CD4-positive, alpha-beta memory T cell (primary cell): ENCODE results near the gene FDX1. TPM values are rescaled to one million over a fixed set of nuclear protein-coding genes. Genes with fewer than 3 reads are reported as not detected.
A peak's percentile ranks its signal among the peaks of the same experiment; 100 is the strongest.

Experiments used
- CTCF ChIA-PET: fragments of 350-600 bp; sonication (Branson Sonifier 250); formaldehyde crosslinking; loops from one replicate; lab custom pipeline; 2021; ENCODE audit warnings: inconsistent platforms; ENCODE audit not compliant: partially characterized antibody; lab: Charles Lee
- POLR2A ChIA-PET: fragments of 350-600 bp; sonication (Branson Sonifier 250); formaldehyde crosslinking; loops from one replicate; lab custom pipeline; 2021; ENCODE audit not compliant: partially characterized antibody; lab: Charles Lee
- DNase-seq, 5 donors: peaks; one replicate each; pipeline versions ENCODE4 v3.0.0 to v3.0.0-alpha.2; 2020 to 2022; ENCODE audit warnings: mixed read lengths in 1 of 5
- H3K27ac ChIP-seq: one replicate; pipeline ENCODE4 v1.7.0; 2013; ENCODE audit warnings: low read depth, low read length
- H3K27me3 ChIP-seq: 2 replicates; pipeline ENCODE4 v1.7.0; 2013; ENCODE audit warnings: mild to moderate bottlenecking, low read length, moderate library complexity; ENCODE audit not compliant: insufficient read depth
- H3K36me3 ChIP-seq: 2 replicates; pipeline ENCODE4 v1.7.0; 2013; ENCODE audit warnings: mild to moderate bottlenecking, low read length, moderate library complexity; ENCODE audit not compliant: insufficient read depth
- H3K4me1 ChIP-seq: 2 replicates; pipeline ENCODE4 v1.7.0; 2013; ENCODE audit warnings: mild to moderate bottlenecking, low read length, moderate library complexity; ENCODE audit not compliant: insufficient read depth
- H3K4me3 ChIP-seq, 2 donors: one replicate each; pipeline ENCODE4 v1.7.0; 2013; ENCODE audit warnings: low read length in 2 of 2, mild to moderate bottlenecking in 1 of 2
- H3K9me3 ChIP-seq, 2 donors: one replicate each; pipeline ENCODE4 v1.7.0; 2013; ENCODE audit warnings: low read length in 2 of 2, control low read depth in 1 of 2; ENCODE audit not compliant: control insufficient read depth in 1 of 2
- H3K27ac Mint-ChIP-seq, 7 donors: one replicate each; pipeline ENCODE4 v1.8.0; 2020 to 2021; ENCODE audit warnings: mixed read lengths in 7 of 7, mild to moderate bottlenecking in 6 of 7, inconsistent platforms in 3 of 7, moderate library complexity in 3 of 7
- H3K27me3 Mint-ChIP-seq, 2 donors: one replicate each; pipeline ENCODE4 v1.8.0; 2020 to 2021; ENCODE audit warnings: mixed read lengths in 2 of 2
- H3K36me3 Mint-ChIP-seq, 2 donors: one replicate each; pipeline ENCODE4 v1.8.0; 2020 to 2021; ENCODE audit warnings: mixed read lengths in 2 of 2, inconsistent platforms in 1 of 2, mild to moderate bottlenecking in 1 of 2
- H3K4me1 Mint-ChIP-seq, 4 donors: one replicate each; pipeline ENCODE4 v1.8.0; 2020 to 2021; ENCODE audit warnings: mixed read lengths in 4 of 4, mild to moderate bottlenecking in 1 of 4
- H3K4me3 Mint-ChIP-seq, 8 donors: one replicate each; pipeline ENCODE4 v1.8.0; 2020 to 2021; ENCODE audit warnings: mixed read lengths in 8 of 8, mild to moderate bottlenecking in 7 of 8, moderate library complexity in 6 of 8, inconsistent platforms in 3 of 8
- H3K9me3 Mint-ChIP-seq, 8 donors: one replicate each; pipeline ENCODE4 v1.8.0; 2020 to 2021; ENCODE audit warnings: mixed read lengths in 8 of 8, mild to moderate bottlenecking in 5 of 8, inconsistent platforms in 3 of 8, moderate library complexity in 1 of 8
- intact Hi-C: fragments of 100-400 bp; cut with micrococcal nuclease; formaldehyde crosslinking; loops from one replicate; pipeline ENCODE4 v1.15.1; 2023
- polyA plus RNA-seq, 2 donors: library from polyadenylated mRNA; unstranded; fragments of 300-500 nt; fragmentation: Illumina TruSeq; gene quantifications; one replicate each; pipeline ENCODE4 v1.2.3, GENCODE V29; 2021
- total RNA-seq, 2 experiments: library from RNA; stranded (reverse); gene quantifications; one replicate each; pipeline ENCODE4 v1.2.3, GENCODE V29; 2021

Gene FDX1
- total and polyA plus RNA-seq, 4 experiments from 2014 or later: 10.7 to 25.5 (median 16.2) TPM

- intact Hi-C loops: no loop called here
- ChIA-PET POLR2A (interaction anchor here (1.0 to 2.7 kb wide), 2 partner anchors 43 to 103 kb away, joined by 3 to 11 read pairs; no protein-coding TSS in a partner anchor), CTCF (interaction anchor here (0.8 to 7.5 kb wide), 6 partner anchors 11 to 799 kb away, joined by 3 to 166 read pairs (median 28); no protein-coding TSS in a partner anchor)
- Histone ChIP-seq H3K27ac (peak overlapping the region; percentile 72), H3K9me3 (no peaks in the 10 kb centered on the region), H3K4me3 (peak overlapping the region; percentile 57 to 86), H3K4me1 (peaks cover 52% of the 10 kb centered on the region), H3K36me3 (no peaks in the 10 kb centered on the region), H3K27me3 (no peaks in the 10 kb centered on the region)
- DNase-seq: peak in 4 of 5 donors; percentile 20 to 29 (median 23)
- Mint-ChIP-seq H3K27ac (peak overlapping the region; percentile 92 to 99 (median 97)), H3K4me3 (peak overlapping the region; percentile 95 to 99 (median 98)), H3K4me1 (peaks cover 34 to 56% (median 45%) of the 10 kb centered on the region in 4 donors), H3K27me3 (no peaks in the 10 kb centered on the region), H3K9me3 (no peaks in the 10 kb centered on the region), H3K36me3 (peaks cover 0 to 6% of the 10 kb centered on the region in 2 donors)
Observed at GRCh38 chr11:110431051-110431672, 1.4 kb downstream of the FDX1 start.

GRCh38 chr11:110431674-110432073 is 1.9 kb downstream of the FDX1 start:
- H3K4me3 ChIP-seq: peak overlapping the region; percentile 24 to 57
- Mint-ChIP-seq H3K36me3 (peaks cover 0 to 7% of the 10 kb centered on the region in 2 donors), H3K4me3 (peak overlapping the region; percentile 95 to 99 (median 98)), H3K4me1 (peaks cover 34 to 56% (median 47%) of the 10 kb centered on the region in 4 donors), H3K27ac (peak overlapping the region; percentile 92 to 99 (median 97)), H3K27me3 (no peaks in the 10 kb centered on the region), H3K9me3 (no peaks in the 10 kb centered on the region)
- H3K4me1 ChIP-seq: peaks cover 52% of the 10 kb centered on the region
- DNase-seq: no peak
- peak overlapping the region; percentile 72 for H3K27ac ChIP-seq
- POLR2A ChIA-PET: interaction anchor here (2.2 kb wide), 1 partner anchor 231 kb away, joined by 6 read pairs; no protein-coding TSS in a partner anchor
- H3K36me3 ChIP-seq: no peaks in the 10 kb centered on the region
- H3K9me3 ChIP-seq: no peaks in the 10 kb centered on the region
- intact Hi-C loops: loop anchor here (2.0 kb wide), 1 partner anchor 135 kb away; the partner anchor contains the start of gene RDX
- no peaks in the 10 kb centered on the region for H3K27me3 ChIP-seq
- CTCF ChIA-PET: interaction anchor here (1.0 to 7.5 kb wide), 5 partner anchors 8 to 231 kb away, joined by 3 to 166 read pairs (median 53); no protein-coding TSS in a partner anchor

- intact Hi-C loops: loop anchor here (1.0 to 2.0 kb wide), 3 partner anchors 57 to 232 kb away; partner anchors contain the start of gene RDX
Observed at GRCh38 chr11:110432713-110433392, 3.1 kb downstream of the FDX1 start.

GRCh38 chr11:110433393-110434333 is 3.9 kb downstream of the FDX1 start:
- peak overlapping the region in 6 of 7 donors; percentile 0 to 77 (median 31) for H3K27ac Mint-ChIP-seq
- POLR2A ChIA-PET: interaction anchor here (2.2 kb wide), 1 partner anchor 233 kb away, joined by 6 read pairs; no protein-coding TSS in a partner anchor
- Histone ChIP-seq H3K4me3 (no peak overlapping the region), H3K4me1 (peaks cover 51% of the 10 kb centered on the region), H3K9me3 (no peaks in the 10 kb centered on the region), H3K27me3 (no peaks in the 10 kb centered on the region), H3K27ac (no peak overlapping the region), H3K36me3 (no peaks in the 10 kb centered on the region)
- no peaks in the 10 kb centered on the region for H3K27me3 Mint-ChIP-seq
- intact Hi-C loops: loop anchor here (1.0 to 2.0 kb wide), 3 partner anchors 57 to 232 kb away; partner anchors contain the start of gene RDX
- peak in 4 of 5 donors; percentile 32 to 45 (median 44) for DNase-seq
- H3K4me1 Mint-ChIP-seq: peaks cover 40 to 63% (median 52%) of the 10 kb centered on the region in 4 donors
- H3K4me3 Mint-ChIP-seq: peak overlapping the region in 5 of 8 donors; percentile 3 to 34 (median 5)
- H3K36me3 Mint-ChIP-seq: peaks cover 16 to 22% of the 10 kb centered on the region in 2 donors
- CTCF ChIA-PET: interaction anchor here (0.6 to 7.5 kb wide), 25 partner anchors 8 to 1826 kb away, joined by 3 to 166 read pairs (median 6); no protein-coding TSS in a partner anchor
- no peaks in the 10 kb centered on the region for H3K9me3 Mint-ChIP-seq

More at GRCh38 chr11:110432713-110433392, 3.1 kb downstream of the FDX1 start:
- Histone ChIP-seq H3K4me3 (no peak overlapping the region), H3K27me3 (no peaks in the 10 kb centered on the region), H3K36me3 (no peaks in the 10 kb centered on the region), H3K9me3 (no peaks in the 10 kb centered on the region), H3K4me1 (peaks cover 52% of the 10 kb centered on the region), H3K27ac (no peak overlapping the region)
- Mint-ChIP-seq H3K4me3 (peak overlapping the region in 6 of 8 donors; percentile 13 to 67 (median 34)), H3K9me3 (no peaks in the 10 kb centered on the region), H3K4me1 (peaks cover 39 to 63% (median 52%) of the 10 kb centered on the region in 4 donors), H3K36me3 (peaks cover 9 to 17% of the 10 kb centered on the region in 2 donors), H3K27me3 (no peaks in the 10 kb centered on the region), H3K27ac (peak overlapping the region in 6 of 7 donors; percentile 0 to 37 (median 24))
- DNase-seq: no peak
- ChIA-PET CTCF (interaction anchor here (0.7 to 7.5 kb wide), 15 partner anchors 14 to 1014 kb away, joined by 3 to 166 read pairs (median 6); no protein-coding TSS in a partner anchor), POLR2A (interaction anchor here (0.6 to 2.2 kb wide), 2 partner anchors 169 to 232 kb away, joined by 3 to 6 read pairs; no protein-coding TSS in a partner anchor)

GRCh38 chr11:110434952-110435779 is 5.4 kb downstream of the FDX1 start:
- H3K4me1 Mint-ChIP-seq: peaks cover 39 to 61% (median 53%) of the 10 kb centered on the region in 4 donors
- intact Hi-C loops: loop anchor here (1.0 kb wide), 1 partner anchor 795 kb away; no protein-coding TSS in a partner anchor
- no peaks in the 10 kb centered on the region for H3K9me3 Mint-ChIP-seq
- Histone ChIP-seq H3K4me3 (no peak overlapping the region), H3K4me1 (peaks cover 41% of the 10 kb centered on the region), H3K9me3 (no peaks in the 10 kb centered on the region), H3K27me3 (no peaks in the 10 kb centered on the region), H3K36me3 (no peaks in the 10 kb centered on the region), H3K27ac (no peak overlapping the region)
- ChIA-PET POLR2A (interaction anchor here (0.6 to 1.4 kb wide), 3 partner anchors 62 to 1001 kb away, joined by 4 to 5 read pairs (median 5); no protein-coding TSS in a partner anchor), CTCF (interaction anchor here (0.9 to 7.5 kb wide), 24 partner anchors 10 to 1012 kb away, joined by 3 to 166 read pairs (median 6); partner anchors contain the start of gene RDX)
- H3K27me3 Mint-ChIP-seq: no peaks in the 10 kb centered on the region
- peak overlapping the region in 4 of 7 donors; percentile 24 to 61 (median 36) for H3K27ac Mint-ChIP-seq
- DNase-seq: peak; percentile 21 to 45 (median 29)
- H3K36me3 Mint-ChIP-seq: peaks cover 31% of the 10 kb centered on the region in 2 donors
- peak overlapping the region in 2 of 8 donors; percentile 8 to 53 for H3K4me3 Mint-ChIP-seq
